ENCODE measurements around the gene PRELID3B. TPM values are rescaled to one million over a fixed set of nuclear protein-coding genes. Genes with fewer than 3 reads are reported as not detected.

PRELID3B gene
- total RNA-seq (2022; extraction: Qiagen RNA extraction; ENCODE audit: low read depth), result 50.6 to 81.4 TPM (median 59.9 TPM) in 5 replicates

DNA sequence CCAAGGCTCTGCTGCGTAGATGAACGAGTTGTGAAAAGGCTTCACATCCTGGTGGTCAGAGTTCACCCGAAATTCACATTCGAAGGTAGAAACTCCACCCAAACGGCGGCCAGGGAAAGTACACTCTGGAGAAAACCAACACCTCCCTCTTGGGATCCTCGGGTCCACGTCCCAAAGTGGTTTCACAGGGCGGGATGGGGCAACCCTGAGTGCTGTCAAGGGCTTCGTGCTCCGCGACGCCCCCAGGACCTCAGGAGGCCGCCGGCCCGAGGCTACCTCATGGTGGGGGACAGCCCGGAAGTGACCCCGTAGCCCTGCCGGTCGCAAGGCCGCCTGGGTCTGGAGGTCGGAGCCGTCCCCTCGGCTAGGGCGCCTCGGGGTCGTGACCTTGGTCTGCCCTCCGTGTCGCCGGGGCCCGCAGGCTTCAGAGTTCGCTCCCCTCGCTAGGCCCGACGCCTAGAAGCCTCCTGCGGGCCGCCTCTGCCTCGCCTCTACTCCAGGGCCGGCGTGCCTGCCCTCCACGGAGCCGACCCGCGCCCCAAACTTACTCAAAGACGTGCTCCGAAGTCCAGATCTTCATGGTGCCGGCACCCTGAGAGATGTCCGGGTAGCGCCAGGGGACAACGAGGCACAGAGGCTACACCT is at the start of gene PRELID3B:
TSS of gene PRELID3B (minus strand) at position 636 of the 645 bp plus-strand sequence. CDS start at position 580, 56 bp downstream.

DNA sequence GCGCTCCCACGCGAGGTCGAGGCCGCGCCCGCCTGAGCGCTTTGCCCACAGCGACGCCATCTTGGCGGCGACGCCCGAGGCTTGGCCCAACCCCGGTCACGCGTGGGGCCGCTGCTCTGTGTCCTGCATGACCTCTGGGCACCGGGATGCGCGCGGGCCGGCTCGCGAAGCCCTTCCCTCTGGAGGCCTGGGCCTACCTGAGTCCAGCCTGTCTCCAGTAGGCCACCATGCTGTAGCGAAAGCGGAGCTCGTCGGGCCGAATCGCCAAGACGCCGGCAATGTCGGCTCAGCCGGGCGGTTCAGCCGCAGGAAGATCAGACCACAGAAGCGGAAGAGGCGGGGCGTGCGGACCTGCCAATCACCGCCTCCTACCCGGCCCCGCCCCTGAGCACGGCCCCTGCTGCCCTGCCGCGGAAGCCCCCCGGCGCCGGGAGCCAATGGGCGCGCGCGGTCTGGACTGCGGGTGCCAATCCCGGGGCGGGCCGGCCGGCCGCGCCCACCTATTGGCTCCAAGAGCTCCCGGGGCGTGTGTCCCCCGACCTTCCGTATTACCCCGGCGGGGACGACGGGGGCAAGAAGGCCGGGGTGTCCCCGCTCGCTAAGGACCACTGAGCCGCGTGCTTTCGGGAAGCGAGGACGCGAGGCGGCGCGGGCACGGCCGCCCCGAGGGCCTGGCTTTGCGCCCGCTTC is 10.4 kb downstream of the PRELID3B start, which contains the start of gene ATP5F1E:
TSS of gene ATP5F1E (minus strand) at position 313 of the 690 bp plus-strand sequence. CDS start at position 229, 84 bp downstream.

DNA sequence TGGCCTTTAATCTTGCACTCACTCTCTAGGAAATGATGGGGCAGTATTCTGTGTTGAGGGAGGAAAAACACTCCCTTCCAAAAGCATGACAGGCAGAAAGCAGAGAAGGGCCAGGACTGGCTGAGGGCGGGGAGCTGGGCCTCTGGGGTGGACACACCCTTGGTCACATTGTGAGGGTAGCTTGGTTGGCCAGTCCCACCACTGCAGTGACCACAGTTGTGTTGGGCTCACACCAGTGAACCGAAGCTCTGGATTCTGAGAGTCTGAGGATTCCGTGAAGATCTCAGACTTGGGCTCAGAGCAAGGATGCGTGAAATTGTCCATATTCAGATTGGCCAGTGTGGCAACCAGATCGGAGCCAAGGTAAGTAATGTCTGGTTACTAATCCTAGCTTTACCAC is 23.4 kb downstream of the PRELID3B start, which contains the start of gene TUBB1:
TSS of gene TUBB1 (plus strand) at position 213 of the 400 bp plus-strand sequence. CDS start at position 307, 94 bp downstream.

DNA sequence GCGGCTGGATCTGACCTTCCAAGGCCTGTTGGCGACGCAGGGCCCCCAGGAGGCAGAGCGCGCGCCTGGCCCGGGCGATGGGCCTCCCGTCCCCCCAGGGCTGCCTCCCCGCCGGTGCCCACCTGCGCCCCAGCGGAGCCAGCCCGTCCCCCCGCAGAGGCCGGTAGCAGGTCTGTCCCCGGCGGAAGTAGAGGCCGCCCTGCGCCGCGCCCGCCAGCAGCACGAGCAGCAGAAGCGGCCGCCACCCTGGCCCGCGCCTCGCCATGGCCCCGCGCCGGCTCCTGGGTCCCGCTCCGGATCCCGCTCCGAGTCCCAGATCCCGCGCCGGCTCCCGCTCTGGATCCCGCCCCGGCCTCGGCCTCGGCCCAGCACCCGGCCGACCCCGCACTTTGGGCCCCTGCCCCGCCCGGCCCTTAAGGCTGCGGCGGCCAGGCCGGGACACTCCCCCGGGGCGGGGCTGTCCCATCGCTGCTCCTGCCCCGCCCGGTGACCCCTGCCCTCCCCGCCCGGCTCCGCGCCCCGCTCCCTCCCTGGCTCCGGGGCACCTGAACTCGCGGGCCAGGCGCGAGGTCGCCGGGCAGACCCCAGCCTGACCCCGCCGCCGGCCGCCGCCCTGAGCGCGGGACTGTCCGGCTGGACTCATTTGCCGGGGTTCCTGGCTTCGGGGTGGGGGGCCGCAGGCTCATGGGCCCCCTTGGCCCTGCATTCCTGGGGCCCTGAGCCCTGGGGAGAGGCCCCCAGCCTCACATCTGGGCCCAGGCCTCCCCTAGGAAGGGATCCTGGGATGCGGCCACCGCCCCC is 35.5 kb downstream of the PRELID3B start, which contains the start of gene CTSZ:
TSS of gene CTSZ (minus strand) at position 391 of the 801 bp plus-strand sequence. CDS start at position 265, 126 bp downstream.

Other genes with a start within 250 kb of the PRELID3B start
- not detected in 5 replicates for gene GNAS-AS1, start 191.9 kb downstream of the PRELID3B start, total RNA-seq (2022; extraction: Qiagen RNA extraction; ENCODE audit: low read depth)
- gene GNAS, start 190.1 kb downstream of the PRELID3B start, total RNA-seq (2022; extraction: Qiagen RNA extraction; ENCODE audit: low read depth), result 663 to 767 TPM (median 716 TPM) in 5 replicates
- gene NELFCD, start 61.5 kb downstream of the PRELID3B start, total RNA-seq (2022; extraction: Qiagen RNA extraction; ENCODE audit: low read depth), result 44.0 to 49.7 TPM (median 47.4 TPM) in 5 replicates
- 148 to 192 TPM (median 181 TPM) in 5 replicates for gene CTSZ, start 35.5 kb downstream of the PRELID3B start, total RNA-seq (2022; extraction: Qiagen RNA extraction; ENCODE audit: low read depth)
- gene TUBB1, start 23.4 kb downstream of the PRELID3B start, total RNA-seq (2022; extraction: Qiagen RNA extraction; ENCODE audit: low read depth), result not detected in 5 replicates
- 88.3 to 146 TPM (median 103 TPM) in 5 replicates for gene ATP5F1E, start 10.5 kb downstream of the PRELID3B start, total RNA-seq (2022; extraction: Qiagen RNA extraction; ENCODE audit: low read depth)
- gene ZNF831, start 121.0 kb upstream of the PRELID3B start, total RNA-seq (2022; extraction: Qiagen RNA extraction; ENCODE audit: low read depth), result not detected in 5 replicates

Measured in A549 treated with RU486 at 1 μM for 4 hours (cell line).